ENCODE measurements around the gene NDST1.
A peak's percentile ranks its signal among the peaks of the same experiment; 100 is the strongest.

The NDST1 gene

GRCh38 chr5:150559701-150560100 lies 51.8 kb downstream of the NDST1 start:
- CTCF ChIA-PET = interaction anchor here (0.5 to 3.4 kb wide), 19 partner anchors 15 to 287 kb away, joined by 3 to 28 read pairs (median 5); partner anchors contain the start of genes IRGM, RBM22 and SMIM3

GRCh38 chr5:150560401-150561191 lies 52.7 kb downstream of the NDST1 start:
- CTCF ChIA-PET = interaction anchor here (0.7 to 3.4 kb wide), 24 partner anchors 9 to 286 kb away, joined by 3 to 28 read pairs (median 5); partner anchors contain the start of genes IRGM, RBM22 and SMIM3
- POLR2A ChIA-PET = interaction anchor here (0.8 to 3.5 kb wide), 4 partner anchors 96 to 218 kb away, joined by 3 to 29 read pairs (median 12); partner anchors contain the start of genes RBM22 and SMIM3
- peak; percentile 84 for DNase-seq (ENCODE audit: extremely low spot score)
- TF ChIP-seq ELF4 (IDR thresholded peaks at IDR 0.05) (no peak), SUZ12 (IDR thresholded peaks at IDR 0.05) (no peak), LEF1 (IDR thresholded peaks at IDR 0.05; ENCODE audit: borderline replicate concordance) (no peak)

More at GRCh38 chr5:150559701-150560100, 51.8 kb downstream of the NDST1 start:
- POLR2A ChIA-PET = interaction anchor here (0.7 to 3.5 kb wide), 6 partner anchors 97 to 242 kb away, joined by 3 to 29 read pairs (median 3); partner anchors contain the start of genes RBM22 and SMIM3
- DNase-seq (ENCODE audit: extremely low spot score) = no peak
- TF ChIP-seq ELF4 (IDR thresholded peaks at IDR 0.05) = no peak
- no peak for TF ChIP-seq FOXK2 (IDR thresholded peaks at IDR 0.05)
- no peak for TF ChIP-seq LEF1 (IDR thresholded peaks at IDR 0.05; ENCODE audit: borderline replicate concordance)
- no peak for TF ChIP-seq HDGF (IDR thresholded peaks at IDR 0.05; ENCODE audit: borderline replicate concordance)
- no peak for TF ChIP-seq SUZ12 (IDR thresholded peaks at IDR 0.05)
- TF ChIP-seq L3MBTL2 (conservative IDR thresholded peaks at IDR 0.05) = no peak
- no peak for TF ChIP-seq BHLHE40 (IDR thresholded peaks at IDR 0.05; ENCODE audit: borderline replicate concordance)
- no peak for TF ChIP-seq FOXM1 (IDR thresholded peaks at IDR 0.05; ENCODE audit: borderline replicate concordance)
- TF ChIP-seq TARDBP (IDR thresholded peaks at IDR 0.05) = no peak
- TF ChIP-seq FOXA1 (IDR thresholded peaks at IDR 0.05) = no peak
- TF ChIP-seq ZNF384 (IDR thresholded peaks at IDR 0.05) = no peak

- no peak for TF ChIP-seq FOXM1 (IDR thresholded peaks at IDR 0.05; ENCODE audit: borderline replicate concordance)
- TF ChIP-seq SP1 (IDR thresholded peaks at IDR 0.05) = no peak
- no peak for TF ChIP-seq LEF1 (IDR thresholded peaks at IDR 0.05; ENCODE audit: borderline replicate concordance)
- TF ChIP-seq PKNOX1 (IDR thresholded peaks at IDR 0.05) = no peak
- no peak for TF ChIP-seq ELF4 (IDR thresholded peaks at IDR 0.05)
- TF ChIP-seq ARNT (IDR thresholded peaks at IDR 0.05) = no peak
- no peak for TF ChIP-seq SUZ12 (IDR thresholded peaks at IDR 0.05)
- no peak for TF ChIP-seq TARDBP (IDR thresholded peaks at IDR 0.05)
- no peak for TF ChIP-seq HDGF (IDR thresholded peaks at IDR 0.05; ENCODE audit: borderline replicate concordance)
- TF ChIP-seq FOXA1 (IDR thresholded peaks at IDR 0.05) = no peak
- TF ChIP-seq ZNF384 (IDR thresholded peaks at IDR 0.05) = no peak
- TF ChIP-seq BHLHE40 (IDR thresholded peaks at IDR 0.05; ENCODE audit: borderline replicate concordance) = no peak
- no peak for TF ChIP-seq L3MBTL2 (conservative IDR thresholded peaks at IDR 0.05)
- ChIA-PET POLR2A (interaction anchor here (3.1 to 3.5 kb wide), 2 partner anchors 95 to 140 kb away, joined by 20 to 29 read pairs; partner anchors contain the start of gene RBM22), CTCF (interaction anchor here (0.6 to 3.4 kb wide), 16 partner anchors 8 to 286 kb away, joined by 3 to 28 read pairs (median 5); partner anchors contain the start of genes IRGM and RBM22)
- DNase-seq (ENCODE audit: extremely low spot score) = no peak
These were observed 53.2 kb downstream of the NDST1 start for GRCh38 chr5:150561192-150561512.

DNA sequence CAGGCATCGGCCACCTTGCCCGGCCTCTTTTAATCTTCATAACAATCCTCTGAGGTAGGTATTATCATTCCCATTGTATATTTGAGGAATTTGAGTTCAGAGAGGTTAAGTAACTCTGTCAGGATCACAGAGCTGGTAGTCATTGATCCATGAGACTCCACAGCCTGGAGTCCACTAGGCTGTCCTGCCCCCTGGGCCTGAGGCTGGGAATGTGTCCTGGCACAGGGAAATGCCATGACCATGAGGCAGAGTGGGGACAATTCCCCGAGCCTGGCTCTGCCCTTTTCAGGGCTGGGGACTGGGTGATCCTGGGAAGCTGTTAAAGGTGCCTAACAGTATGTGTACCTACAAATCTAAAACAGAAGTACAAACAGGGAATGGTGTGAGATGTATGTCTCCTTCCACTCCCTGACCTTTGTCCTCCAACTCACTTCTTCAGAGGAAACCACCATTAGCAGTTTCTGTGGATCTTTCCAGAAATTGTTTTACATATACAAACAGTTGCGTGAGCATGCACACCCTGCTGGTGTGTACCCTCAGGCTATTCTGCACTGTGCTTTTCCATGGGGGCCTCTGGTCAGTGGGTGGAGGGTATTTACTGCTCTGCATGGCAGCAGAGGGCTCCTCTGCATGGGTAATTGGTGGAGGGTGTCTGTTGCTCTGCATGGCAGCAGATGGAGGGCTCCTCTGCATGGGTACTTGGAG lies 53.8 kb downstream of the NDST1 start:
- ChIA-PET CTCF (interaction anchor here (0.6 to 3.4 kb wide), 12 partner anchors 8 to 240 kb away, joined by 3 to 28 read pairs (median 4); partner anchors contain the start of gene RBM22), POLR2A (interaction anchor here (0.8 to 3.5 kb wide), 2 partner anchors 95 to 139 kb away, joined by 3 to 29 read pairs; partner anchors contain the start of gene RBM22)
- TF ChIP-seq SUZ12 (IDR thresholded peaks at IDR 0.05) (no peak), PKNOX1 (IDR thresholded peaks at IDR 0.05) (no peak)
- no peak for DNase-seq (ENCODE audit: extremely low spot score)

- POLR2A ChIA-PET = interaction anchor here (0.6 kb wide), 1 partner anchor 1124 kb away, joined by 3 read pairs; no protein-coding TSS in a partner anchor
- TF ChIP-seq HDGF (IDR thresholded peaks at IDR 0.05; ENCODE audit: borderline replicate concordance) = no peak
- TF ChIP-seq ARNT (IDR thresholded peaks at IDR 0.05) = no peak
- no peak for TF ChIP-seq L3MBTL2 (conservative IDR thresholded peaks at IDR 0.05)
- no peak for TF ChIP-seq SP1 (IDR thresholded peaks at IDR 0.05)
- TF ChIP-seq FOXK2 (IDR thresholded peaks at IDR 0.05) = no peak
- TF ChIP-seq NFRKB (IDR thresholded peaks at IDR 0.05) = no peak
- TF ChIP-seq LEF1 (IDR thresholded peaks at IDR 0.05; ENCODE audit: borderline replicate concordance) = no peak
- no peak for TF ChIP-seq TARDBP (IDR thresholded peaks at IDR 0.05)
- no peak for TF ChIP-seq ZNF384 (IDR thresholded peaks at IDR 0.05)
- no peak for TF ChIP-seq BHLHE40 (IDR thresholded peaks at IDR 0.05; ENCODE audit: borderline replicate concordance)
- TF ChIP-seq PKNOX1 (IDR thresholded peaks at IDR 0.05) = no peak
- CTCF ChIA-PET = no interaction called here
- no peak for DNase-seq (ENCODE audit: extremely low spot score)
These were observed 54.9 kb downstream of the NDST1 start for GRCh38 chr5:150562832-150563231.

- no peak for DNase-seq (ENCODE audit: extremely low spot score)
- TF ChIP-seq CTBP1 (IDR thresholded peaks at IDR 0.05; ENCODE audit: borderline replicate concordance) (no peak), SP1 (IDR thresholded peaks at IDR 0.05) (no peak), FOXA1 (IDR thresholded peaks at IDR 0.05) (no peak), LEF1 (IDR thresholded peaks at IDR 0.05; ENCODE audit: borderline replicate concordance) (no peak), FOXK2 (IDR thresholded peaks at IDR 0.05) (no peak), HDGF (IDR thresholded peaks at IDR 0.05; ENCODE audit: borderline replicate concordance) (no peak), BHLHE40 (IDR thresholded peaks at IDR 0.05; ENCODE audit: borderline replicate concordance) (no peak), TARDBP (IDR thresholded peaks at IDR 0.05) (no peak), L3MBTL2 (conservative IDR thresholded peaks at IDR 0.05) (no peak), FOXM1 (IDR thresholded peaks at IDR 0.05; ENCODE audit: borderline replicate concordance) (no peak), NFRKB (IDR thresholded peaks at IDR 0.05) (no peak), ELF4 (IDR thresholded peaks at IDR 0.05) (no peak), SUZ12 (IDR thresholded peaks at IDR 0.05) (no peak), ARNT (IDR thresholded peaks at IDR 0.05) (no peak), PKNOX1 (IDR thresholded peaks at IDR 0.05) (no peak), ZNF384 (IDR thresholded peaks at IDR 0.05) (no peak)
- ChIA-PET POLR2A (no interaction called here), CTCF (no interaction called here)
These were observed 57.9 kb downstream of the NDST1 start for GRCh38 chr5:150565868-150566267.

Data from HEK293T (cell line).